GM10266 (cell line): ENCODE measurements around the gene WIPI1.

Experiments used
- DNase-seq: peaks from one replicate; pipeline ENCODE4 v3.0.0; 2012; ENCODE audit errors: extremely low spot score
- TF ChIP-seq, protein P1 (sequence below): IDR thresholded peaks from 2 replicates; pipeline ENCODE4 v1.5.1; 2012; ENCODE audit warnings: mild to moderate bottlenecking, low read depth; ENCODE audit not compliant: control insufficient read depth, insufficient read depth; ENCODE audit errors: missing control alignments

WIPI1 gene

DNA sequence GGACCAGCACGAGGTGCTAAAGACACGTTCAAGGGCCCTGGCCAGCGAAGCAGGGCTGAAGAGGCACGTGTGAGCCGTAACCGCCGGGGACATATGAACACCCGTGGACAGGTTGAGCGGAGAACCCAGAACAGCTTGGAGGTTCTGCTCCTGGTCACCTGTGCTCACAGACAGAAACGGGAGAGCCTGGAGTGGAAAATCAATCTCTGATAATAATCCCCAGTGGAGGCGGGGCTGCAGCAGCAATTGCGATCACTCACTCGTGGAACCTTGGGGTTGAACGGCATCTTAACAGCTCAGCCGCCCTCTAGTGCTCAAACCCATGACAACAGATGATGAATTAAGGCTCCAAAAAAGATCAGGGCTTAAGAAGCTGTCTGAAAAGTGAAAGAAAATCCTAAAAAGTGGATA lies 25.6 kb downstream of the WIPI1 start:
- TF ChIP-seq, protein P1, sequence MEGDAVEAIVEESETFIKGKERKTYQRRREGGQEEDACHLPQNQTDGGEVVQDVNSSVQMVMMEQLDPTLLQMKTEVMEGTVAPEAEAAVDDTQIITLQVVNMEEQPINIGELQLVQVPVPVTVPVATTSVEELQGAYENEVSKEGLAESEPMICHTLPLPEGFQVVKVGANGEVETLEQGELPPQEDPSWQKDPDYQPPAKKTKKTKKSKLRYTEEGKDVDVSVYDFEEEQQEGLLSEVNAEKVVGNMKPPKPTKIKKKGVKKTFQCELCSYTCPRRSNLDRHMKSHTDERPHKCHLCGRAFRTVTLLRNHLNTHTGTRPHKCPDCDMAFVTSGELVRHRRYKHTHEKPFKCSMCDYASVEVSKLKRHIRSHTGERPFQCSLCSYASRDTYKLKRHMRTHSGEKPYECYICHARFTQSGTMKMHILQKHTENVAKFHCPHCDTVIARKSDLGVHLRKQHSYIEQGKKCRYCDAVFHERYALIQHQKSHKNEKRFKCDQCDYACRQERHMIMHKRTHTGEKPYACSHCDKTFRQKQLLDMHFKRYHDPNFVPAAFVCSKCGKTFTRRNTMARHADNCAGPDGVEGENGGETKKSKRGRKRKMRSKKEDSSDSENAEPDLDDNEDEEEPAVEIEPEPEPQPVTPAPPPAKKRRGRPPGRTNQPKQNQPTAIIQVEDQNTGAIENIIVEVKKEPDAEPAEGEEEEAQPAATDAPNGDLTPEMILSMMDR, result peak; percentile 25
- DNase-seq, result peak; percentile 28

DNA sequence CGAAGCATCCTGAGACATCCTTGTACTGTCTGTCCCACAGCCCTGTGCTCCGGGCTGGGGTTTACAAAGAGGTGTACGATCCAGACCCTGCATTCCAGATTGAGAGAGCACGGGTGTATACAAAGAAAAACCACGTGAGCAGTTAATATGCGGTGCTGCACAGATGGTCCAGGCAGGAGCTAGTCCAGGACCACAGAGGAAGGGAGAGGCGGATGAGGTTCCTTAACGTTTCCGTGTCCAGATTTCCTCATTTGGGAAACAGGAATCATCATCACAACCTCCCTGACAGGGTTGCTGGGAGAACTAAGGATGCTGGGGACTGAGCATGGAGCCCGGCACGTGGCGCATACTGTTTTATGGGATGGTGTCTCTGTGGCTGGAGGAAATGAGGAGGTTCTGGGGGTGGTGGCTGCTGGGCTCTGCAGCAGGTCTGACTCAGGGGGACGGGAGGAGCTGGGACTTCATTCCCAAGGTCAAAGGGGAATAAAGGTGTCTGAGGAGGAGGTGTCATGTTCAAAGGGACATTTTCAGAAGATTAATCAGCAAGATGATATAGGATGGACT lies 26.2 kb downstream of the WIPI1 start:
- DNase-seq, result no peak
- TF ChIP-seq, protein P1, result no peak

DNA sequence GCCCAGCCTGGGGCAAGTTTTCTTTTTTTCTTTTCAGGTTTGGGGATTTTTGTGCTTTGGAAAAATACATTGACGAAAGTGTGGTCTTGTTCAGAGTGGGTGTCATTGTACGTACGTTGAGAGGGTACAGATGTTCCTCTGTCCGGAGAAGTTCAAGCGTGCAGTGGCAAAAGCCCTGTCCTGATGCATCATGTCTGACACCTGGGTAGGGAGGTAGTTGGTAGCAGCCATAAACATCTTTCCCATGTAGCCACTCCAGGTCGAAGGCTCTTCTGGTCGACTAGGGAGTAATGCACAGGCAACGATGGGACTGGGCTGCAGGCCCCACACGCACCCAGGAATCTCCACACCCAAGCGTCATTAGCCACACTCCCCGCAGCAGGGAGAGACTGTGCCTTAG lies 27.4 kb downstream of the WIPI1 start:
- TF ChIP-seq, protein P1, result no peak
- DNase-seq, result no peak

DNA sequence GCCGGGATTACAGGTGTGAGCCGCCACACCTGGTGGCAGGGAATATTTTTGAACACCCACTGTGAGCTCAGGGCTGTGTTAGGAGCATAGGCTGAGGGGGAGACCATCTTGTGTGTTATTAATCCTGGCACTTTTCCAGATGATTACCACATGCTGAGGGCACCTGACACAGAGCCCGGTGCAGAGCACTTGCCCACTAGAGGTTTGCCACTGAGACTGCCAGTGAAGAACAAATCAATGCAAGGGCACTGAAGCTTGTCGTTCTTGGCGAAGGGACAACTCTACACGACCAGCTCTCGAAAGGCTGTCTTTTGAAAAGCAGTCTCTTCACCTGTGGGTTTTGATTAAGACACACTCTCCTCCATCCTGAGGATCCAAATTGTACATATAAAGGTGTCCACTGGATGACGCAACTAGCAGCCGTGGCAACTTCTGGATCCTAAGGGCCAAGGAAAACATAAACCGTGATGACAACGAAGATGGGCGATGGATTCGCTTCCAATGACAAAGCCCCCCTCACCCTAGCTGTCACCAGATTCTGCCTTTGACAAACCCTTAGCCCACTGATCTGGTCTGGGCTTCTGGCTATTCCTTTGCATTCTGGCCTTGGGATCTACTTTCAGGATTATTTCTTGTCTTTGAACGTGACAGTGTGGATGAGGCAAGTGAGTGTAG lies 28.7 kb downstream of the WIPI1 start:
- no peak for DNase-seq
- TF ChIP-seq, protein P1, result no peak

DNA sequence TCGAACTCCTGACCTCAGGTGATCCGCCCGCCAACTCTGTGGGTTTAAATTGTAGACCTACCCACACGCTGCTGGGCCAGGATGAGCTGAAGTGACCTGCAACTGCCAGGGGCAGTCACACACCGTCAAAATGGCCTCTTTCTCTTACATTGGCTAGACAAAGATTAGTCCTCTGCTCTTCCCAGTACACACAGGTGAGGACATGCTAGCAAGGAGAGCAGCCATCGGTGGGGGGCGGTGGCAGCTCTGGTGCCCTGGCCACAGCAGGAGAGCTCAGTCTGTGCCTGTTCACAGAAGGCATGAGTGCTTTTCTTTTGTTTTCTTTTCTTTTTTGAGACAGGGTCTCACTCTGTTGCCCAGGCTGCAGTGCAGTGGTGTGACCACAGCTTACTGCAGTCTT lies 29.7 kb downstream of the WIPI1 start:
- TF ChIP-seq, protein P1, result no peak
- no peak for DNase-seq

DNA sequence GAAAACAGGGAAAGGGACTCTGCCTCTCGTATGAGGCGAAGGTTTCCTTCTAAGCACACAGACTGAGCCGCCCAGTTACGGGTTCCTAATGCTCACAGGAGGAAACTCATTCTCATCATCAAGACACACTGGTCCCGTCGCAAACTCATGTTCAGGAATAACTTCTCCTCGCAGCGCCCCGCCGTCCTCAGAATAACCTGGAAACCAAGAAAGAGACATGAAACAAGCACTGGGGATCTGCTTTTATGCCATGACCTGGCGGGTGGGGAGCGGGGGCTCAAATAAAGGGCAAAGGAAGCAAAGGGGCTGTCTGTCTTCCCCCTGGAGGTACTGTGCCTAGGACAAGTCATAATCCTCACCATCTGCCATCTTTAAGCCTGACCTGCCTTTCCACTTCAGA lies 31.3 kb downstream of the WIPI1 start:
- TF ChIP-seq, protein P1, result no peak
- DNase-seq, result no peak

DNA sequence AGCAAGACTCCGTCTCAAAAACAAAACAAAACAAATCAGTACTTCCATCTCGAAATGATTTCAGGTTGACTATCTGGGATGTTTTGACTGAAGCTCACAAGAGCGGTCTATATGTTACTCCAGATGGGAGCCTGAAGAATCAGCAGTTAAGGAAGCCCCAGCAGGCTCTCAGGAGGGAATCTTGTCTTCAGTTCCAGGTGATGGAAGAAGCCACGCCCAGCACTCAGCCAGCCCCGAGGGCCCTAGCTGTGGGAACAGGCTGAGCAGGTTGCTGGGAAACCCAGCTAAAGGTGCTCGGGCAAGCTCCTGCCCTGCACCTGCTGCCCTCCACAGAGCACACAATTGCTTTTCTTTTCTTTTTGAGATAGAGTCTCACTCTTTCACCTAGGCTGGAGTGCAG lies 32.4 kb downstream of the WIPI1 start:
- TF ChIP-seq, protein P1, result no peak
- DNase-seq, result no peak
